Prostate gland (tissue), 2 donors: ENCODE measurements around the gene TJP1. TPM values are rescaled to one million over a fixed set of nuclear protein-coding genes. Genes with fewer than 3 reads are reported as not detected.

ENCODE experiments used
- DNase-seq: peaks from one replicate; pipeline ENCODE4 v3.0.0-alpha.2; 2019; ENCODE audit warnings: low spot score
- H3K27ac ChIP-seq, 2 donors: fragments of 200-600 bp; sonication (generic); 2 replicates each; pipeline ENCODE4 v1.5.1; 2017 to 2019
- H3K27me3 ChIP-seq: fragments of 200-600 bp; sonication (generic); replicated peaks from 2 replicates; pipeline ENCODE4 v1.5.1; 2019; ENCODE audit not compliant: insufficient read depth
- H3K36me3 ChIP-seq, 2 donors: fragments of 200-600 bp; sonication (generic); 1 replicate in 1 of 2; 2 replicates in 1 of 2; pipeline versions ENCODE4 v1.5.1 to v1.8.1; 2017 to 2019
- H3K4me1 ChIP-seq: fragments of 200-600 bp; sonication (generic); replicated peaks from 2 replicates; pipeline ENCODE4 v1.5.1; 2019
- H3K4me3 ChIP-seq, 2 donors: fragments of 200-600 bp; sonication (generic); 2 replicates each; pipeline ENCODE4 v1.5.1; 2017 to 2019
- H3K9me3 ChIP-seq: fragments of 200-600 bp; sonication (generic); 2 replicates; pipeline ENCODE4 v1.5.1; 2017
- CTCF ChIP-seq, 4 experiments: fragments of 200-600 bp in 2 of 4; fragments of 450-650 bp in 2 of 4; sonication (generic) in 2 of 4; IDR thresholded peaks; 1 replicate in 3 of 4; 2 replicates in 1 of 4; pipeline ENCODE4 v1.5.1; 2016 to 2019; ENCODE audit warnings: antibody characterized with exemption in 4 of 4, mild to moderate bottlenecking in 2 of 4, moderate library complexity in 2 of 4
- POLR2A ChIP-seq: fragments of 450-650 bp; IDR thresholded peaks from one replicate; pipeline ENCODE4 v1.6.1; 2016; ENCODE audit warnings: antibody characterized with exemption, mild to moderate bottlenecking
- POLR2AphosphoS5 ChIP-seq: sonication (generic); formaldehyde crosslinking; IDR thresholded peaks from one replicate; pipeline ENCODE4 v1.6.1; 2017; ENCODE audit warnings: antibody characterized with exemption
- WGBS: methylation state at CpG from one replicate; pipeline ENCODE4 v1.1.5; 2018; 5-methylcytosine and 5-hydroxymethylcytosine counted together
- intact Hi-C: fragments of 100-400 bp; cut with DNase I; formaldehyde crosslinking; loops from one replicate; pipeline ENCODE4 v1.14.2; 2022
- total RNA-seq, 2 donors: library from RNA; depleted of rRNA; stranded (reverse); fragments of >200 nt; gene quantifications; one replicate each; pipeline ENCODE4 v1.1.0, GENCODE V29; 2016

The TJP1 gene
- total RNA-seq, 2 donors from 2014 or later: 88.4 to 216 TPM

GRCh38 chr15:29704950-29705597, 117.2 kb downstream of the TJP1 start:
- Histone ChIP-seq H3K9me3 (no peaks in the 10 kb centered on the region), H3K4me1 (no peaks in the 10 kb centered on the region), H3K36me3 (peaks cover 3 to 7% of the 10 kb centered on the region in 2 donors), H3K27me3 (no peaks in the 10 kb centered on the region), H3K27ac (no peak overlapping the region), H3K4me3 (no peak overlapping the region)
- peak; percentile 1 for DNase-seq
- WGBS: 93% methylated on average over 6 of the region's 6 CpGs
- intact Hi-C loops: no loop called here
- no peak for TF ChIP-seq POLR2AphosphoS5
- TF ChIP-seq POLR2A: no peak
- TF ChIP-seq CTCF (IDR thresholded peaks at IDR 0.05): no peak

- no peak for DNase-seq
- Histone ChIP-seq H3K4me3 (no peak overlapping the region), H3K9me3 (no peaks in the 10 kb centered on the region), H3K27me3 (no peaks in the 10 kb centered on the region), H3K4me1 (no peaks in the 10 kb centered on the region), H3K27ac (no peak overlapping the region), H3K36me3 (no peaks in the 10 kb centered on the region)
- TF ChIP-seq POLR2AphosphoS5: no peak
- no peak for TF ChIP-seq POLR2A
- no peak for TF ChIP-seq CTCF (IDR thresholded peaks at IDR 0.05)
- intact Hi-C loops: no loop called here
- 79% methylated on average over 5 of the region's 5 CpGs for WGBS
These were observed 121.1 kb downstream of the TJP1 start for GRCh38 chr15:29701151-29701550.

- Histone ChIP-seq H3K36me3 (no peaks in the 10 kb centered on the region), H3K4me1 (no peaks in the 10 kb centered on the region), H3K4me3 (no peak overlapping the region), H3K9me3 (no peaks in the 10 kb centered on the region), H3K27me3 (no peaks in the 10 kb centered on the region), H3K27ac (no peak overlapping the region)
- 62% methylated on average over 3 of the region's 3 CpGs for WGBS
- intact Hi-C loops: no loop called here
- no peak for DNase-seq
- TF ChIP-seq POLR2A (no peak), POLR2AphosphoS5 (no peak), CTCF (IDR thresholded peaks at IDR 0.05) (no peak)
These were observed 122.0 kb downstream of the TJP1 start for GRCh38 chr15:29700296-29700695.

- H3K4me3 ChIP-seq: no peak overlapping the region
- H3K9me3 ChIP-seq: no peaks in the 10 kb centered on the region
- intact Hi-C loops: no loop called here
- TF ChIP-seq POLR2A: no peak
- no peak for TF ChIP-seq CTCF (IDR thresholded peaks at IDR 0.05)
- no peak for TF ChIP-seq POLR2AphosphoS5
- H3K27me3 ChIP-seq: no peaks in the 10 kb centered on the region
- no peak for DNase-seq
- H3K36me3 ChIP-seq: no peaks in the 10 kb centered on the region
- WGBS: 81% methylated on average over 8 of the region's 8 CpGs
- H3K27ac ChIP-seq: no peak overlapping the region
- no peaks in the 10 kb centered on the region for H3K4me1 ChIP-seq
These were observed 122.5 kb downstream of the TJP1 start for GRCh38 chr15:29699791-29700190.

GRCh38 chr15:29698030-29698701, 124.1 kb downstream of the TJP1 start:
- DNase-seq: no peak
- no peak overlapping the region for H3K27ac ChIP-seq

More at GRCh38 chr15:29698030-29698701, 124.1 kb downstream of the TJP1 start:
- H3K9me3 ChIP-seq: no peaks in the 10 kb centered on the region
- 88% methylated on average over 12 of the region's 12 CpGs for WGBS
- H3K36me3 ChIP-seq: no peaks in the 10 kb centered on the region
- no peak overlapping the region for H3K4me3 ChIP-seq
- intact Hi-C loops: no loop called here
- no peak for TF ChIP-seq POLR2AphosphoS5
- TF ChIP-seq POLR2A: no peak
- TF ChIP-seq CTCF (IDR thresholded peaks at IDR 0.05): no peak
- H3K4me1 ChIP-seq: no peaks in the 10 kb centered on the region
- no peaks in the 10 kb centered on the region for H3K27me3 ChIP-seq
